HepG2 (cell line): ENCODE results near the gene VPS9D1. TPM values are rescaled to one million over a fixed set of nuclear protein-coding genes. Genes with fewer than 3 reads are reported as not detected.
A peak's percentile ranks its signal among the peaks of the same experiment; 100 is the strongest.

ENCODE experiments used
- ATAC-seq: fragments of 200-7000 bp; cut with Tn5 transposase; 3 replicates; pipeline ENCODE4 v1.9.1; 2020; ENCODE audit warnings: mild to moderate bottlenecking, moderate library complexity
- BruUV-seq: library from RNA; stranded (reverse); fragments of 400-500 nt; replicated peaks from 2 replicates; lab custom pipeline; 2021; lab: Mats Ljungman, UMichigan
- CTCF ChIA-PET: fragments of 300-600 bp; formaldehyde crosslinking; extraction: SDS; loops from one replicate; lab custom pipeline; 2021; ENCODE audit warnings: low total read pairs, inconsistent platforms, low intra/inter-chr PET ratio; lab: Yijun Ruan, JAX
- POLR2A ChIA-PET: fragments of 350-600 bp; sonication (Branson Sonifier 250); formaldehyde crosslinking; loops from one replicate; lab custom pipeline; 2020; ENCODE audit warnings: antibody characterized with exemption, inconsistent platforms; lab: Yijun Ruan, JAX
- DNase-seq: peaks from one replicate; pipeline ENCODE4 v3.0.0-alpha.2; 2015; ENCODE audit warnings: low spot score
- FAIRE-seq: peaks from 3 replicates; lab custom pipeline; 2011; peaks lifted over from hg19 to GRCh38; lab: Jason Lieb, UNC
- H2AFZ ChIP-seq: one replicate; pipeline ENCODE4 v1.6.1; 2011; ENCODE audit warnings: low read length, inconsistent platforms
- H3K27ac ChIP-seq: fragments of 300-600 bp; 3 replicates; pipeline ENCODE4 v1.8.0; 2011; ENCODE audit warnings: mixed run types, mild to moderate bottlenecking, mixed read lengths, low read length, inconsistent platforms; ENCODE audit not compliant: insufficient read depth; ENCODE audit errors: extremely low read length
- H3K27me3 ChIP-seq, 2 experiments: fragments of 200-600 bp in 1 of 2; 2 replicates in 1 of 2; 3 replicates in 1 of 2; pipeline versions ENCODE4 v1.6.0 to v1.8.0; 2011; ENCODE audit warnings: low read length in 2 of 2, mild to moderate bottlenecking in 2 of 2, moderate library complexity in 2 of 2, inconsistent platforms in 1 of 2; ENCODE audit not compliant: insufficient read depth in 2 of 2, control insufficient read depth in 1 of 2
- H3K36me3 ChIP-seq, 2 experiments: fragments of 200-600 bp in 1 of 2; replicated peaks in 1 of 2; 2 replicates in 1 of 2; 3 replicates in 1 of 2; pipeline versions ENCODE4 v1.5.1 to v1.8.0; 2011; ENCODE audit warnings: low read length in 2 of 2, inconsistent platforms in 1 of 2; ENCODE audit not compliant: insufficient read depth in 2 of 2, control insufficient read depth in 1 of 2
- H3K4me1 ChIP-seq: 2 replicates; pipeline ENCODE4 v1.5.1; 2012; ENCODE audit warnings: low read length, inconsistent platforms; ENCODE audit not compliant: insufficient read depth
- H3K4me2 ChIP-seq: 2 replicates; pipeline ENCODE4 v1.6.0; 2011; ENCODE audit warnings: low read depth, low read length, inconsistent platforms
- H3K4me3 ChIP-seq, 3 experiments: fragments of 200-600 bp in 1 of 3; sonication (generic), shearing (Covaris generic) in 1 of 3; replicated peaks in 1 of 3; 2 replicates each; pipeline ENCODE4 v1.5.1; 2011 to 2016; ENCODE audit warnings: low read length in 3 of 3, inconsistent platforms in 2 of 3, low read depth in 2 of 3, mild to moderate bottlenecking in 2 of 3, control low read depth in 1 of 3, mixed read lengths in 1 of 3; ENCODE audit not compliant: insufficient read depth in 1 of 3
- H3K79me2 ChIP-seq: one replicate; pipeline ENCODE4 v1.6.1; 2011; ENCODE audit warnings: low read length, inconsistent platforms; ENCODE audit not compliant: insufficient read depth
- H3K9ac ChIP-seq: 2 replicates; pipeline ENCODE4 v1.6.0; 2011; ENCODE audit warnings: mild to moderate bottlenecking, low read depth, low read length, inconsistent platforms; ENCODE audit not compliant: insufficient read depth
- H3K9me3 ChIP-seq: 2 replicates; pipeline ENCODE4 v1.5.1; 2012; ENCODE audit warnings: mild to moderate bottlenecking, low read length
- H4K20me1 ChIP-seq: 2 replicates; pipeline ENCODE4 v1.6.0; 2011; ENCODE audit warnings: inconsistent platforms, mild to moderate bottlenecking, low read length, moderate library complexity; ENCODE audit not compliant: insufficient read depth
- AGO2 ChIP-seq: fragments of 200-400 bp; formaldehyde crosslinking; optimal IDR thresholded peaks from 2 replicates; pipeline ENCODE3; 2017; ENCODE audit warnings: mild to moderate bottlenecking, low read depth, low read length, moderate library complexity
- DNMT1 ChIP-seq: sonication (generic); formaldehyde crosslinking; IDR thresholded peaks from 2 replicates; pipeline ENCODE4 v1.5.1; 2020; ENCODE audit warnings: mild to moderate bottlenecking, missing genetic modification reagents
- GATAD2A ChIP-seq: IDR thresholded peaks from 2 replicates; pipeline ENCODE4 v1.6.1; 2016
- IRF2 ChIP-seq: IDR thresholded peaks from 2 replicates; pipeline ENCODE4 v1.6.1; 2018; ENCODE audit warnings: missing genetic modification reagents, missing compliant biosample characterization
- MTF1 ChIP-seq: sonication (generic); formaldehyde crosslinking; IDR thresholded peaks from 2 replicates; pipeline ENCODE4 v1.5.0; 2020; ENCODE audit warnings: missing genetic modification reagents
- ZNF136 ChIP-seq: sonication (generic); formaldehyde crosslinking; IDR thresholded peaks from 2 replicates; pipeline ENCODE4 v1.8.1; 2022; ENCODE audit warnings: low read depth, mild to moderate bottlenecking, moderate library complexity, missing genetic modification reagents
- ZNF598 ChIP-seq: sonication (generic); formaldehyde crosslinking; IDR thresholded peaks from 2 replicates; pipeline ENCODE4 v1.5.1; 2020; ENCODE audit warnings: mild to moderate bottlenecking, missing genetic modification reagents, borderline replicate concordance
- ZNF619 ChIP-seq: sonication (generic); formaldehyde crosslinking; IDR thresholded peaks from 2 replicates; pipeline ENCODE4 v1.4.0; 2020; ENCODE audit warnings: mild to moderate bottlenecking, missing genetic modification reagents
- ZNF674 ChIP-seq: sonication (generic); formaldehyde crosslinking; IDR thresholded peaks from 2 replicates; pipeline ENCODE4 v1.5.0; 2020; ENCODE audit warnings: low read depth, mild to moderate bottlenecking, missing genetic modification reagents
- WGBS: methylation state at CpG from one replicate; pipeline ENCODE4 v1.1.6; 2017; ENCODE audit warnings: low lambda C conversion rate; 5-methylcytosine and 5-hydroxymethylcytosine counted together
- in situ Hi-C: cut with HindIII; loops from 2 replicates; pipeline ENCODE4 v1.10.0; 2017; ENCODE audit warnings: low pct_unique_long_range_greater_than_20kb; ENCODE audit not compliant: extremely low pct_ligation_motif_present
- intact Hi-C: fragments of 100-400 bp; cut with micrococcal nuclease; formaldehyde crosslinking; loops from one replicate; pipeline ENCODE4 v1.10.0; 2022; ENCODE audit not compliant: unreplicated experiment
- polyA plus RNA-seq, 8 experiments: library from polyadenylated mRNA; depleted of rRNA in 3 of 8; stranded (reverse) in 7 of 8; unstranded in 1 of 8; fragments of >200 nt; fragmentation: Illumina TruSeq in 4 of 8; extraction: Trizol in 4 of 8; gene quantifications; 2 replicates each; pipeline versions ENCODE4 v1.2.1 to v1.2.3, GENCODE V29; 2011 to 2016; ENCODE audit warnings: low read depth in 4 of 8, missing spikeins in 1 of 8, mixed read lengths in 1 of 8; ENCODE audit not compliant: insufficient read depth in 1 of 8
- total RNA-seq, 5 experiments: library from RNA; depleted of rRNA; stranded (reverse); fragments of >200 nt; fragmentation: Illumina TruSeq; extraction: Trizol; gene quantifications; 2 replicates each; pipeline ENCODE4 v1.2.3, GENCODE V29; 2016; ENCODE audit warnings: low read depth in 1 of 5
- TF ChIP-seq, protein P1 (sequence below): sonication (generic); formaldehyde crosslinking; IDR thresholded peaks from 2 replicates; pipeline ENCODE4 v1.5.0; 2020; ENCODE audit warnings: missing genetic modification reagents
- TF ChIP-seq, protein P2 (sequence below): sonication (generic); formaldehyde crosslinking; IDR thresholded peaks from 2 replicates; pipeline ENCODE4 v1.8.1; 2022; ENCODE audit warnings: low read depth, mild to moderate bottlenecking, missing genetic modification reagents
- TF ChIP-seq, protein P3 (sequence below): IDR thresholded peaks from 2 replicates; pipeline ENCODE4 v1.6.1; 2018; ENCODE audit warnings: missing genetic modification reagents, mild to moderate bottlenecking, missing compliant biosample characterization
- TF ChIP-seq, protein P4 (sequence below): sonication (generic); formaldehyde crosslinking; IDR thresholded peaks from 2 replicates; pipeline ENCODE4 v1.8.1; 2023; ENCODE audit warnings: missing genetic modification reagents, inconsistent platforms, borderline replicate concordance
- TF ChIP-seq, protein P5 (sequence below): sonication (generic); formaldehyde crosslinking; IDR thresholded peaks from 2 replicates; pipeline ENCODE4 v1.5.1; 2020; ENCODE audit warnings: mild to moderate bottlenecking, missing genetic modification reagents, moderate library complexity
- TF ChIP-seq, protein P6 (sequence below): sonication (generic); formaldehyde crosslinking; IDR thresholded peaks from 2 replicates; pipeline ENCODE4 v1.8.0; 2022; ENCODE audit warnings: low read depth, missing genetic modification reagents

Gene VPS9D1
- total and polyA plus RNA-seq, 2 of the 13 experiments (the other 11 are each of a cell fraction or from before 2014, with no cell fraction given) = 10.1 to 13.2 TPM

DNA sequence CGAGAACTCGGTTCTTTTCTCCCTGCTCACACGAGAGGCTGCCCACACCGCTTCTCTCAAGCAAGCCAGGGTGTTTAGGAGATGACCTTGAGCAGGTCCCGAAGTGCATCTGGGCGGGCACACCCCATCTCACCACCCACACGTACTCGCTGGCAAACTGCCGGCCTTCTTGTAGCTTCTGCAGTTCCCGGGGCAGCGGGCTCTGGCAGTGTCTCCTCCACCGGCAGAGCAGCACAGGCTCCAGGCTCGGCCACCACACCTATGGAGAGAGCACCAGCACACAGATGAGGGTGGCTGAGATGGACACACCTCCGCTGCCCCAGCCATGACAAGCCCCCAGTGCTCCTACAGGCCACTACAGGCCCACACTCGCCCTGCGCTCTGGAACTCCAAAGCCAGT is 24.1 kb upstream of the VPS9D1 start (continued):
- TF ChIP-seq, protein P1, sequence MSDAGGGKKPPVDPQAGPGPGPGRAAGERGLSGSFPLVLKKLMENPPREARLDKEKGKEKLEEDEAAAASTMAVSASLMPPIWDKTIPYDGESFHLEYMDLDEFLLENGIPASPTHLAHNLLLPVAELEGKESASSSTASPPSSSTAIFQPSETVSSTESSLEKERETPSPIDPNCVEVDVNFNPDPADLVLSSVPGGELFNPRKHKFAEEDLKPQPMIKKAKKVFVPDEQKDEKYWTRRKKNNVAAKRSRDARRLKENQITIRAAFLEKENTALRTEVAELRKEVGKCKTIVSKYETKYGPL = no peak
- TF ChIP-seq ZNF136 (no peak), GATAD2A (CRISPR knock-in tag) (no peak), DNMT1 (CRISPR knock-in tag) (0 out of 2 replicates have a peak, but pooled peaks have one; percentile 41), ZNF598 (CRISPR knock-in tag) (no peak), IRF2 (CRISPR knock-in tag) (no peak), AGO2 (peak; percentile 45)
- TF ChIP-seq, protein P2, sequence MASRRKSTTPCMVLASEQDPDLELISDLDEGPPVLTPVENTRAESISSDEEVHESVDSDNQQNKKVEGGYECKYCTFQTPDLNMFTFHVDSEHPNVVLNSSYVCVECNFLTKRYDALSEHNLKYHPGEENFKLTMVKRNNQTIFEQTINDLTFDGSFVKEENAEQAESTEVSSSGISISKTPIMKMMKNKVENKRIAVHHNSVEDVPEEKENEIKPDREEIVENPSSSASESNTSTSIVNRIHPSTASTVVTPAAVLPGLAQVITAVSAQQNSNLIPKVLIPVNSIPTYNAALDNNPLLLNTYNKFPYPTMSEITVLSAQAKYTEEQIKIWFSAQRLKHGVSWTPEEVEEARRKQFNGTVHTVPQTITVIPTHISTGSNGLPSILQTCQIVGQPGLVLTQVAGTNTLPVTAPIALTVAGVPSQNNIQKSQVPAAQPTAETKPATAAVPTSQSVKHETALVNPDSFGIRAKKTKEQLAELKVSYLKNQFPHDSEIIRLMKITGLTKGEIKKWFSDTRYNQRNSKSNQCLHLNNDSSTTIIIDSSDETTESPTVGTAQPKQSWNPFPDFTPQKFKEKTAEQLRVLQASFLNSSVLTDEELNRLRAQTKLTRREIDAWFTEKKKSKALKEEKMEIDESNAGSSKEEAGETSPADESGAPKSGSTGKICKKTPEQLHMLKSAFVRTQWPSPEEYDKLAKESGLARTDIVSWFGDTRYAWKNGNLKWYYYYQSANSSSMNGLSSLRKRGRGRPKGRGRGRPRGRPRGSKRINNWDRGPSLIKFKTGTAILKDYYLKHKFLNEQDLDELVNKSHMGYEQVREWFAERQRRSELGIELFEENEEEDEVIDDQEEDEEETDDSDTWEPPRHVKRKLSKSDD (CRISPR knock-in tag) = no peak
- TF ChIP-seq, protein P3, sequence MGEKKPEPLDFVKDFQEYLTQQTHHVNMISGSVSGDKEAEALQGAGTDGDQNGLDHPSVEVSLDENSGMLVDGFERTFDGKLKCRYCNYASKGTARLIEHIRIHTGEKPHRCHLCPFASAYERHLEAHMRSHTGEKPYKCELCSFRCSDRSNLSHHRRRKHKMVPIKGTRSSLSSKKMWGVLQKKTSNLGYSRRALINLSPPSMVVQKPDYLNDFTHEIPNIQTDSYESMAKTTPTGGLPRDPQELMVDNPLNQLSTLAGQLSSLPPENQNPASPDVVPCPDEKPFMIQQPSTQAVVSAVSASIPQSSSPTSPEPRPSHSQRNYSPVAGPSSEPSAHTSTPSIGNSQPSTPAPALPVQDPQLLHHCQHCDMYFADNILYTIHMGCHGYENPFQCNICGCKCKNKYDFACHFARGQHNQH (CRISPR knock-in tag) = no peak

DNA sequence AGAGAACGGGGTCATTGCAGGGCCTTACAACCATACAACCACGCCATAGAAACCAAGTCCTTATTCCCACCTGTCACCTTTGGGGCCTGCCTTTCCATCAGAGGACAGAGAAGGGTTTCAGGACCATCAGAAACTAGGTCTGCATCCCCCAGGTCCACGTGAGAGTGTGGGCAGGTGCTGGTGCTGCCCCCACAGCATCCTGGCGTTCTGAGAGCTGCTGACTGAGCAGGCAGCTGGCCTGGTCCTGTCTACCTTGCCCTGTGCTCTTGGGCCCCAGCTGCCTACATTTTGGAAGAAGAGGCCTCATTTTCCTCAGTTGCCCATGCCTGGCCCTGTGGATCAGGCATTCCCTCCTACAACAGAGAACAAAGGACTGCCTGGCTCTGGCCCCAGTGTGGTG is 22.2 kb upstream of the VPS9D1 start:
- H3K36me3 ChIP-seq = peaks cover 52 to 89% of the 10 kb centered on the region in 2 experiments
- no peaks in the 10 kb centered on the region for H4K20me1 ChIP-seq
- FAIRE-seq (no peak), DNase-seq (no peak), ATAC-seq (no peak)
- no peak overlapping the region for H3K9ac ChIP-seq
- no peaks in the 10 kb centered on the region for H3K4me1 ChIP-seq
- H3K4me2 ChIP-seq = no peak overlapping the region
- CTCF ChIA-PET = no interaction called here
- H3K27me3 ChIP-seq = no peaks in the 10 kb centered on the region
- H3K79me2 ChIP-seq = no peaks in the 10 kb centered on the region
- POLR2A ChIA-PET = interaction anchor here (1.0 to 1.1 kb wide), 2 partner anchors 37 to 95 kb away, joined by 4 to 5 read pairs; no protein-coding TSS in a partner anchor
- in situ Hi-C loops = no loop called here
- no peaks in the 10 kb centered on the region for H3K9me3 ChIP-seq
- no peak overlapping the region for H3K4me3 ChIP-seq
- H2AFZ ChIP-seq = no peak overlapping the region
- 95% methylated on average over 4 of the region's 4 CpGs for WGBS
- intact Hi-C loops = no loop called here
- BruUV-seq = no TSS peak
- H3K27ac ChIP-seq = no peak overlapping the region
- TF ChIP-seq ZNF619 = no peak
- TF ChIP-seq, protein P4, sequence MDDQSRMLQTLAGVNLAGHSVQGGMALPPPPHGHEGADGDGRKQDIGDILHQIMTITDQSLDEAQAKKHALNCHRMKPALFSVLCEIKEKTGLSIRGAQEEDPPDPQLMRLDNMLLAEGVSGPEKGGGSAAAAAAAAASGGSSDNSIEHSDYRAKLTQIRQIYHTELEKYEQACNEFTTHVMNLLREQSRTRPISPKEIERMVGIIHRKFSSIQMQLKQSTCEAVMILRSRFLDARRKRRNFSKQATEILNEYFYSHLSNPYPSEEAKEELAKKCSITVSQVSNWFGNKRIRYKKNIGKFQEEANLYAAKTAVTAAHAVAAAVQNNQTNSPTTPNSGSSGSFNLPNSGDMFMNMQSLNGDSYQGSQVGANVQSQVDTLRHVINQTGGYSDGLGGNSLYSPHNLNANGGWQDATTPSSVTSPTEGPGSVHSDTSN (CRISPR knock-in tag) = 0 out of 2 replicates have a peak, but pooled peaks have one; percentile 30
- TF ChIP-seq ZNF674 (CRISPR knock-in tag) = no peak
- TF ChIP-seq, protein P5, sequence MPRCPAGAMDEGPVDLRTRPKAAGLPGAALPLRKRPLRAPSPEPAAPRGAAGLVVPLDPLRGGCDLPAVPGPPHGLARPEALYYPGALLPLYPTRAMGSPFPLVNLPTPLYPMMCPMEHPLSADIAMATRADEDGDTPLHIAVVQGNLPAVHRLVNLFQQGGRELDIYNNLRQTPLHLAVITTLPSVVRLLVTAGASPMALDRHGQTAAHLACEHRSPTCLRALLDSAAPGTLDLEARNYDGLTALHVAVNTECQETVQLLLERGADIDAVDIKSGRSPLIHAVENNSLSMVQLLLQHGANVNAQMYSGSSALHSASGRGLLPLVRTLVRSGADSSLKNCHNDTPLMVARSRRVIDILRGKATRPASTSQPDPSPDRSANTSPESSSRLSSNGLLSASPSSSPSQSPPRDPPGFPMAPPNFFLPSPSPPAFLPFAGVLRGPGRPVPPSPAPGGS (CRISPR knock-in tag) = no peak
- TF ChIP-seq MTF1 (CRISPR knock-in tag) = no peak
- TF ChIP-seq, protein P6, sequence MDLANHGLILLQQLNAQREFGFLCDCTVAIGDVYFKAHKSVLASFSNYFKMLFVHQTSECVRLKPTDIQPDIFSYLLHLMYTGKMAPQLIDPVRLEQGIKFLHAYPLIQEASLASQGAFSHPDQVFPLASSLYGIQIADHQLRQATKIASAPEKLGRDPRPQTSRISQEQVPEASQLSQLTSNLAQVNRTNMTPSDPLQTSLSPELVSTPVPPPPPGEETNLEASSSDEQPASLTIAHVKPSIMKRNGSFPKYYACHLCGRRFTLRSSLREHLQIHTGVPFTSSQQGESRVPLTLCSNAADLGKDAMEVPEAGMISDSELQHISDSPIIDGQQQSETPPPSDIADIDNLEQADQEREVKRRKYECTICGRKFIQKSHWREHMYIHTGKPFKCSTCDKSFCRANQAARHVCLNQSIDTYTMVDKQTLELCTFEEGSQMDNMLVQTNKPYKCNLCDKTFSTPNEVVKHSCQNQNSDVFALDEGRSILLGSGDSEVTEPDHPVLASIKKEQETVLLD (CRISPR knock-in tag) = no peak
